Inflammatory macrophage (primary cell): Measurements from ENCODE around the gene RPS3.

Experiments used
- DNase-seq, 2 donors: peaks; one replicate each; pipeline ENCODE4 v3.0.0-alpha.2; 2020 to 2022

Gene RPS3

DNA sequence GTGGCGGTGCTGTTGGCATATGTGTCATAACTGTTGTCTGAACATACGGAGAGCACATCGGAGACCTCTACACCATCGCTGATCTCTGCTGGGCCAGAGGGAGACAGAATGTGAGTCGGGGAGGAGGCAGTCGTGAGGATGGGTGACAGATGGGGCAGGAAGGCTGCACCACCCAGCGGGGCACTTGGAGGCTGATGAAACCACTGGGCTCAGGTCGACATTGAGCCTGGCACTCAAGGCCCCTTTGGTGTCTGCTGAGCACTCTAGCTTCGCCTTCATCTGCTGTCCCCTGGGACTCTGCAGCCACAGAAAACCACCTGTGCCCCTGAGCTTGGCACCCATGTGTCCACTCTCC, 36.2 kb downstream of the RPS3 start:
- DNase-seq = no peak

DNA sequence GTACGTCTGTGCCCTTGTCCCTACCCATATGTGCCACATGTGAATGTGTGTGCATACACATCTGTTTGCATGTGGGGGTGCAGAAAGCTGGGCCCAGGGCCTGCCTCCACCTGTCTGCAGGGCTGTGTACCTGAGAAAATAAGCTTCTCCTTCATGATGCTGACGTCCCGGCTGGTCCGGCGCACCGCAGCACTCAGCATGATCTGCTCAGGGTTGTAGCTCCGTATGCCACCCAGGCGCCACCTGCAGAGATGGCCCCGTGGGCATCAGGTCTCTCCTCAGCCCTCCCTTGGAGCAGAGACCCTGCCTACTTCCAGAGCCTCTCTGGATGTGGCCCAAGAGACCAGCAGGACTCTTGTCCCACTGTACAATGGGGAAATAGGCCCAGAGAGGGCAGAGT, 37.5 kb downstream of the RPS3 start:
- DNase-seq = no peak

DNA sequence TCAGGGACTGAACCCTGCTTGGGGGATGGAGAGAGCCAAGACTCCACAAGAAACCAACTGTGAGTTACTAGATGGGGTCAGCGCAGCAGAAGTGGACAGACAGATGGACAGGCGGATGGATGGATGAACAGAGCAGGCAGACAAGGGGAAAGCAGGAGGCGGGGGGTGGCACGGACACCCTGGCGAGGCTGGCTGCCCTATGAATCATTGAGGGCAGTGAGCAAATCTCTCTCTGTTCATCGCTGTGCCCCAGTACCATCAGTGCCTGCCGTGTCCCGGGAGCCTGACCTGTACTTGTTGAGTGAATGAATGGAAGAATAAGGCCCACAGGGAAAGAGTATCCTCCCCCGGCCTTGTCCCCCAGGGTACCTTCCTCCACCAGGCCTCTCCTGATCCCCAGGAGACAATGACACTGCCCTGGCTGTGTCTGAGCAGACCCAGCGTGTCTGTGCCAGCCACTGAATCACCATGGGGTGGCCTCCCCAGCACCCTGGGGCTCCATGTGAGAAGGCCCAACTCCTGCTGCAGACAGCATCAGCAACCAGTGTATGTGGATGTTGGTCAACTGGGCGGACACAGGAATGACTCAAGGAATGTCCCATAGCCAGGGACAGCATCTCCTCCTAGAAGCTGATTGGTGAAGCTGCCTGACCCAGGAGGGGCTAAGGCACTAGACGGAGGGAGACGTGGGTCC, 38.8 kb downstream of the RPS3 start:
- no peak for DNase-seq

DNA sequence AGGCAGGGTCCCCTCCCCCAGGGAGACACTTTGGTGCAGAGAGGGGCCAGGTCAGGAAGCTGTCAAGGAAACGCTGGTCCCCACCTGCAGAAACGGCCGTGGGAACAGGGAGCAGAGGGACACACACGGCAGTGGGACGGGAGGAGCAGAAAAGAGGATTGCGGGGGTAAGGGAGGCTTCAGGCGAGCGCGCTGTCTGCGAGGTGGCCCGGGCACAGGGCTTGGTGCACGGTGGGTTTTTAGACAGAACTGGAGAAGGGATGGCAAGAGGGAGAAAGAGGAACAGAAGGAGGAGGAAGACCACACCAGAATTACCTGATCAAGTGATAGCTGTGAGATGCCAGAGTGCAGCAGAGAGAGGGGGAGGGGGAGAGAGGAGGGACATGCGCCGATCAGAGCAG, 39.7 kb downstream of the RPS3 start:
- no peak for DNase-seq

DNA sequence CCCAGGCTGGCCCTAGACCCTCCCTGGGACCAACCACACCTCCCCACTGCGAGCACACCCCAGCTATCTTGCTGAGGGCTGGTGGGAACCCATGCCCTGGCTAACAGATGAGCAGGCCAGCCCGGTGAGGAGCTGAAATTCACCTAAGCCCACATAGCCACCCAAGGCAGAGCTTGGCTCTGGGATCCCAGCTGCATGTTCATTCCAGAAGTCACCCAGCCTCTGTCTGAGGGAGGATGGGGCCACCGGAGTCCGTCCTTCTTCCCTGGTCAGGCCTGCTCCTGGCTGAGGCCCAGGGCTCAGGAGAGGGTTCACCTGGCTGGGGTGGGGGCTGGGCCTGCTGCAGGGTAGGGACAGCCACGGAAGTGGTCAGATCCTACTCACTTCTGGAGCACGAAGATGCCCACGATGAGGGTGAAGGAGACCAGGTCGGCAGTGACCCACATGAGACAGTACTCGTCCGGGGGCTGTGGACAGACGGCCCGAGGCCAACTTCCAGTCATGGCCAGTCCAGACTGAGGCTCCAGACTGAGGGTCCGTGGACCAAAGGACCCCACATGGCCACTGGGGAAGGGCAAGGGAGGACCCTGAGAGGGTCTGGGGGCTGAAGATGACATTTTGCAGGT, 40.3 kb downstream of the RPS3 start:
- no peak for DNase-seq

DNA sequence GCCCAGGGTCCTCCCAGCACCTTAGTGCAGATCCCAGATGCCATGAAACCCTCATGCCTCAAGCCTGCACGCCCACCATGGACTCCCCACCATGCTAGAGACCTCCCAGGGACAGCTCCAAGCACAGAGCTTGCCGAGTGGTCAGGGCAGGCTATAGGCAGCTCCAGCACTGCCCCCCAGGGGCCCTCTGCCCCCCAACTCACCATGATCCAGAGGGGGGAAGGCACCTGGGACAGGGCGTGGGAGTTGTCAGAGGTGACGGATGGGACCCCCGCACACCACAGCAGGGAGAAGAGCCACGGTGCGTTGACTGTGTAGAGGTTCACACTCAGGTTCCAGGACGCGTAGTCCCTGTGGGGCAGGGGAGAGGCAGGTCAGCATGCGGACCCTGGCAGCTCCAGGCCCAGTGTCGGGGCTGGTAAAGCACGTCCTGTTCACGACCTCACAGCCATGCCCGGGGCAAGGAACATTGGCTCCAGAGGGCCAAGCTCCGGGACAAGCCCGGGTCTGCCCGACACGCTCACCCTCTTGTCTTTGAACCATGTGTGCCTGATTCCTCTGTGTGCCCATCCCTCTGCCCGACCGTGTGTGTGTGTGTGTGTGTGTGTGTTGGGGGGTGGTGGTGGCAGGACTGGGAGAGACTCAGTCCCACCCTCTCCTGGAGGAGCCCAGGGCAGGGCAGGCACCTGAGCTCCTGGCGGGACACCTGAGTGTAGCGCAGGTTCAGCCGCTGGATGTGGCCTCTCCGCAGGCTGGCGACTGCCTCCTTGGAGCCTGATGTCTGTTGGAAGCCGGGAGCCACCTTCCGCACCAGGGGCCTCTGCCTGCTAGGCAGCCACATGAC, 41.9 kb downstream of the RPS3 start:
- no peak for DNase-seq

DNA sequence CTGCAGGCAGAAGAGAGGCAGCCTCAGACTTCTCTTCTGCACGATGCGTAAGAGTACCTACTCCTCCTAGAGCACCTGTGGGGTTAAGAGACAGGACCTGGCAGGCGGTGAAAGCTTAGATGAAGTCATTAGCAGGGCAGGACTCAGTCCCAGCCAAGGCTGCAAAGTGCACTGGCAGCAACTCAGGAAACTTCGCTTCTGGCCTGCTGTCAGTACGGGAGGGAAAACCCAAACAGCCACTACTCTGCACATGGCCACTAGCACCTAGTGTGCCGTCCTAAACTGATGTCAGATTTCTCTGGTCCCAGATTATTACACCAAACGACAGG, 42.5 kb downstream of the RPS3 start:
- no peak for DNase-seq

DNA sequence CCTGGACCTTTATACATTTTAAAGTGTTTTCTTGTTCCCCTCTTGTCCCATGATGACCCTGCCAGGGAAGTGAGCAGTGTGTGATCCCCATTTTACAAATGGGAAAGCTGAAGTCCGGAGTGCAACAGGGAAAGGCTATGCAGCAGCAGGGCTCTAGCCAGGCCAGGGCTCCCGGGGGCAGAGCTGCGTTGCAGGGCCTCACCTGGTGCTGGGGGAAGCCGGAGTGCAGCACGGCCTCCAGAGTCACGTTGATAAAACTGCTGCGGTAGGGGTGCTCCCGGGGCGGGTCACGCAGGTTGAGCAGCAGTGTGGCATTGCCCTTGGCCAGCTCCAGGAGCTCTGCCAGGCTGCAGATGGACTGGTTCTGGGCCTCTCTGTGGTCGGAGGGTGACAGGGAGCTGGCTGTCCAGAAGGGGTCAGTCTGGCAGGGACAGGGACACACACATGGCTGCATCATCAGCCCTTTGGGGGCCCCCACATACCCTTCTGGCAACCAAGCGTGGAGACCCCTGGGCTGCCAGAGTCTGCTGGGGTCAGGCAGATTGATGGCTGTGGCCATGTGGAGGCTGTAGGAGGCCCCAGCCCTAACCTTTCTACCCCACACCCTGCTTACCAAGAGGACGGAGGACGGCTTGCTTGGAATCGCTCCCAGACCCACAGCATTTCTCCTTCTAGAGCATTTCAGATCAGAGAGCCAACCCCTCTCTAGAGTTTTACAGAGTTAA, 43.0 kb downstream of the RPS3 start:
- DNase-seq = no peak

DNA sequence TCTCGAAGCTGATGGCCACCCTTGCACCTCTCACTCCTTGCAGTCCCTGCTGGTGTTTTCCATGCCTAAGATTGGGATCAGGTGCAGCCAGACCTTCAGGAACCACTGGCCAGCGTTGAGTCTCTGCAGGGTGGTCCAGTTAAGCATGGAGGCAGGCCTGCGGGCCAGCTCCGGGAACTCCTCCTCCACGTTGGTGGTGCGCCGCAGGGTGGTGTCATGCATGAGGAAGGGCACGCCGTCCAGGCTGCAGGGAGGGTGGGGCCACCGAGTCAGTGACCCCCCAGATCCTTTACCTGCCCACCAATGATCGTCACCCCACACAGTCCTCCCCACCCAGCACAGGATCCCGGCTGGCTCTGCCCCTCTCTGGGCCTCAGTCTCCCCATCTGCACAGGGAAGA, 43.7 kb downstream of the RPS3 start:
- DNase-seq = no peak

DNA sequence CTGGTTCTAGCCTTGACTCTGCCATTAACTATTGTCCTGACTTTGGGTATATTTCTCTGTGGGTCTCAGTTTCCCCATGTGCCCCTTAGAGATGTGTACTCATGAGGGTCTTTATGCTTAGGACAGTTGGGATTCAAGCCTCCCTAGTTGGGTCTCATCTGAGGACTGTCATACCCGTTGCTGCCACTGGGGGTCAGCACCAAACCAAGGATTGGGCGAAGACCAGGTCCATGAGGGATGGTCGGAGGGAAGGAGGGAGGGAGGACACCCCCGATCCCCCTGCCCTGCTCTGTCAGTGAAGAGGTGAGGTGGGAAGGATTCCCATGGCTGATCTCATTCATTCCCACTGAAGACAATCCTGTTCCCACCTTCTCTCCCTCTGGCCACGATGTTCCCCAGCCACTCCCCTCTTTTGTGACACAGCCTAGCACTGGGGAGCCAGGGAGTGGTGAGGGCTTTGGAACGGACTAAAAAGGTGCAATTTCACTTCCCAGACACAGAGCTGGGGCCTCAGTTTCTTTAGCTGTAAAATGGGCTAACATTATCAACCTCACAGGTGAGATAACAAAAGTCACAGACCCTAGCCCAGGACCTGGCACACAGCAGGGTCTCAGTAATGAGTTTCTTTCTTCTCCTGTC, 46.1 kb downstream of the RPS3 start:
- DNase-seq = peak; percentile 60 to 67

DNA sequence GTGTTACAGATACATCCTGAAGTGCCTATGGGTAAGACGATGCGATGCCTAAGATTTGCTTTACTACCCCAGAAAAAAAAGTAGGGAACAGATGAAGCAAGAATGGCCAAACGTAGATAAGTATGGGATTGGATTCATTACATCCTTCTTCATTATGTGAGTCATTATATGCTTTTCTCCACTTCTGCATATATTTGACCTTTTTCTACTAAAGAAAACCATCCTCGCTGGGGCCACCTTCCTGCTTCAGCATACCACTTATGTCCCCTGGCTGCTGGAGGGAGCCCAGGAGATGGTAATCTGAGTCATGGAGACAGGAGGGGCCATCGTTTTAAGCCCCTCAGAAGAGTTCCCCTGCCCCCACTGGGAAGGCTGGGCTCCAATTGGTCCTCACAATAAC, 48.1 kb downstream of the RPS3 start:
- DNase-seq = no peak

DNA sequence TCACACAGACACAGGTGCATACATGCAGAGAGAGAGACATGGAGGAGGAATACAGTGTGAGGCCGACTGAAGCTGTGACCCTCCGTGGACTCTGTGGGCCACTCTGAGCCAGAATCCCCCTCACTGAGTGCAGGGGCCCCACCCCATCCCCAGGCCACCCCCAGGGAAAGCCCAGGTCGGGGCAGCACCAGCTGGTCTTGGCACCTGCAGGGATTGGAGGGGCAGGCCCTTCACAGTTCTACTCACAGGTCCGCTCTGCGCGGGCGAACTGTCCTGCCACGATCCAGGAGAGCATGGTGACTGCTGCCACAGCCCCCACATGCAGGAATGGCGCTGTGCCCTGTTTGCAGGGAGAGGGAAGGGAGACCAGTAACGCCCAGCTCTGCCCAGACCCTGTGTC, 50.0 kb downstream of the RPS3 start:
- no peak for DNase-seq

DNA sequence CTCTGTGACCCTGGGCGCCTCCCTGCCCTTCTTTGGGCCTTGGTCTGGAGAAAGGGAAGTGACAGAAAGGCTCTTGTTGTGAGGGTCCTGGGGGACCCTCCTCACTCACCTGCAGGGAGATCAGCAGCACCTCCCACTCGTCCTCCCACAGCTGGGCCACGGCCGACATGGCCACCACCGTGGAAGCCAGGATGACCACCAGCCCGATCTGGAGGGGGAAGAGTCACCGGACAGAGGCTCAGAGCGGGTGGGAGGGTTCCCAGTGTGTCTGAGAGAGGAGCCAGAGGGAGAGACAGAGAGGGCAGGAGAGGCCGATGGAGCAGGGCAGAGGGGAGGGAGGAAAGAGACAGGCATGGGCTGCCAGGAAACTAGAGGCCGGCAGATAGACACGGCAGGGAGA, 50.5 kb downstream of the RPS3 start:
- no peak for DNase-seq

DNA sequence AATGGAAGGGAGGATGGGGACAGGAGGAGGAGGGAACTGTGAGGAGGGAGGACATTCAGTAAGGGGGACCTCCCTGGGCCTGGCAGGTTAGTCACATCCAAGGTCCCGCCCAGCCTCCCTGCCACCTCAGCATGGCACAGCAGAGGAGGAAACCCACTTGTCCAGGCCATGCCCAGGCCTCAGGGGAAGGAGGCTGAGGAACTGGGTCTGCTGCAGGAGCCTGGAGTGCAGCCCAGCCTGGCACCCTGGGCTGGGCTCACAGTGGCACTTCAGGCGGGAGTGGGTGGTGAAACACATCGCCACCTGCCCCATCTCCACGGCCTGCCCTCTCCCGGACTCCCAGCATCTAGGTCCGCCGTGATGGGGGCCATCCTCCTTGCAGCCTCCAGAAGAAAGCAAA, 50.9 kb downstream of the RPS3 start:
- DNase-seq = no peak

DNA sequence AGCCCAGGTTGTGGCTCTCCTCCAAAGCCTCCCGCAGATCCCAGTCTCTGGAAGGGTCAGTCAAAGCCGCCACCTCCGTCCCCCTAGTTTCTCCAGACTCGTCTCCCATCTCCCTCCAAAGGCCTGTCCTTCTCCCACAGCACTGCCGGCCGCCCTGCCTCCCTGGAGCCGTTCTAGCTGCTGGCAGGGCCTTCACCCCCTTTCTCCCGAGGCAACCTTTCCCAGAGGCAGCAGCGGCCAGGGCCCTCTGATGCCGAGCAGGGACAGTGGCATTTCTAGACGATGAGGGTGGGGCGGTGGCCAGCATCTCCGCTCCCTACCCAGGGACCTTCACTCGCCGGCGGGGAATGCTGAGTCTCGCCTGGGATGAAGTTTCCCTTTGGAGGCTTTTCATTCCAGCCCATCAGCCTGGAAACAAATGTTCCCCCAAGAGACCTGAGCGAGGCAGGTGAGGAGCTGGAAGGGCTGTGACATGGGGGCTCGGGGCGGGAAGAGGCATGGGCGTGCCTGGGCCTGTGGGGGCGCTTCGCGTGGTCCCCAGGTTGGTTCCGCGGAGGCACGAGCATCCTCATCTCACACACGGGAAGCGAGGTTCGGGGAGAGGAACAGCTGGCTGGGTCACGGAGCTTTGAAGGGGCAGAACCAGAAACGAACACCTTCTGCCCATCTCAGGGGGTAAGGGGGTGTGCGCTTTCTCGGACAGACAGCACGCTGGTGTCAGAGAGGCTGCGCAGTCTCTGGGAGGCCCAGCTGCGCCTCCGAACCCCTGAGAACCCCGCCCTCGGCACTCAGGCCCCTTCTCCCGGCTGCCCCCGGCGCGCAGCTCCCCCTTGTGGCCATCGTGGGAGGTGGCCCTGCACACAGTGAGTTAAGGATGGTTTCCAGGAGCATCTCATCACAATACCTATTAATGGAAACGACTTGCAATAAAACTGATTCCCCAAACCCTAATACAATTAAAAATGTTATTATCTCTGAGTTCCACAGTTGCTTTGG, 51.8 kb downstream of the RPS3 start:
- DNase-seq = no peak

DNA sequence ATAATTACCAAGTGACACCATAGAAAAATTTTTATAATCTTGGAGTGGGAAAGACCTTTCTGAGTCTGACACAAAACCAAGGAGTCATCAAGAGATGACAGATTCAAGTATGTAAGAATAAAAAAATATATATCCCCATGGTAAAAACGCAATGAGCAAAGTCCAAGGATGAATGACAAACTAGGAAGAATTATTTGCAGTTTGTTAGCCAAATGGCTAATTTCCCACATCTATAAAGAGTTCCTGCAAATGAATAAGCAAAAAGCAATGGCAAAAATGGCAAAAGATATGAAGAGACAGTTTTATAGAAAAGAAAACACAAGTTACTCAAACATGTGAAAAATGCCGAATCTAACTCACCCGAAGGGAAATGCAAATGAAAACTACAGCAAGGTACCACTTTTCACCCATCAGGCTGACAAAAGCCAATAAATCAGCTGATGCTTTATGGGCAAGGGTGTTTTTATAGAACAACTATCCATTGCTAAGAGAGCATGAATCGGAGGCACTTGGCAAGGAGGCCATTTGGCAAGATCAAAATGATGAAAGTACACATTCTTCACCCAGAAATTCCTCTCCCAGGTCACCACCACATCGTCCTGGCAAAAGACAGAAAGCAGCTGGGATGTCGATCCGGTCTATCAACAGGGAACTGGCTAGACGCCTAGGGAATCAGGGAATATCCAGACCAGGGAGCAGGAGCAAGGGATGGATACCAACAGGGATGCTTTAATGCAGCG, 54.8 kb downstream of the RPS3 start:
- DNase-seq = no peak

DNA sequence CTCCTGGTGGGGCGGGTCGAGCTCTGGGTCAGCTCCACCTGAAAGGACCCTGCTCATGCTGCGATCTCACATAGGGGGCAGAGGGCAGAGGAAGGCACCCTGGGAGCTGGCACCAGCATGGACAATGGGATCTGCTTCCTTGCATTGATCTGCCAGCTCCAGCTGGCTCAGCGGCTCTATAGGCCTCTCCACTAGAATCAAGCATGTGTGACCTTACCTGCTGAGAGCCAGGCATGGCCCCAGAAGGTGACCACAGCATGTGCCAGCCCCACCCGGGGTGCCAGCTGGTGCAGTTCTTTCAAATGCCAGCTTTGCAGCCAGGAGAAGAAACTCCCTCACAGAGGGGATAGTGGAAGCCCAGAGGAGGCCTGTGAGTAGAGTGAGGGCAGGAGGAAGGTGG, 55.7 kb downstream of the RPS3 start:
- DNase-seq = no peak
